ENCODE measurements around the gene RUNX1. TPM values are rescaled to one million over a fixed set of nuclear protein-coding genes. Genes with fewer than 3 reads are reported as not detected.

The RUNX1 gene
- total RNA-seq, 4 donors from 2014 or later = 2.9 to 18.7 (median 7.7) TPM

- TF ChIP-seq CTCF (IDR thresholded peaks at IDR 0.05) = no peak
- no peak for TF ChIP-seq POLR2A (IDR thresholded peaks at IDR 0.05)
- no peaks in the 10 kb centered on the region for H3K4me1 ChIP-seq
- no peaks in the 10 kb centered on the region for H3K36me3 ChIP-seq
- no peak overlapping the region for H3K4me3 ChIP-seq (replicated peaks in 1 of 3)
- no peaks in the 10 kb centered on the region for H3K9me3 ChIP-seq
- H3K27me3 ChIP-seq = no peaks in the 10 kb centered on the region
- DNase-seq = no peak
- no peak overlapping the region for H3K27ac ChIP-seq
- WGBS, 2 donors = 72 to 90% methylated on average over 4 of the region's 4 CpGs
- intact Hi-C loops (cut with DNase I) = no loop called here
Observed at GRCh38 chr21:34928637-34929036, 120.5 kb downstream of the RUNX1 start.

GRCh38 chr21:34927992-34928391, 121.1 kb downstream of the RUNX1 start:
- H3K27me3 ChIP-seq = no peaks in the 10 kb centered on the region
- H3K4me1 ChIP-seq = no peaks in the 10 kb centered on the region
- intact Hi-C loops (cut with DNase I) = no loop called here
- WGBS, 2 donors = 76 to 86% methylated on average over 2 of the region's 2 CpGs
- DNase-seq = no peak
- H3K27ac ChIP-seq = no peak overlapping the region
- no peaks in the 10 kb centered on the region for H3K9me3 ChIP-seq
- no peak overlapping the region for H3K4me3 ChIP-seq (replicated peaks in 1 of 3)
- no peak for TF ChIP-seq CTCF (IDR thresholded peaks at IDR 0.05)
- no peak for TF ChIP-seq POLR2A (IDR thresholded peaks at IDR 0.05)
- no peaks in the 10 kb centered on the region for H3K36me3 ChIP-seq

GRCh38 chr21:34926803-34927467, 122.2 kb downstream of the RUNX1 start:
- no peaks in the 10 kb centered on the region for H3K36me3 ChIP-seq
- DNase-seq = no peak
- no peaks in the 10 kb centered on the region for H3K9me3 ChIP-seq
- H3K27me3 ChIP-seq = no peaks in the 10 kb centered on the region
- H3K4me1 ChIP-seq = no peaks in the 10 kb centered on the region
- no peak overlapping the region for H3K27ac ChIP-seq
- WGBS, 2 donors = 54 to 67% methylated on average over 6 of the region's 6 CpGs
- no peak for TF ChIP-seq POLR2A (IDR thresholded peaks at IDR 0.05)
- TF ChIP-seq CTCF (IDR thresholded peaks at IDR 0.05) = no peak
- H3K4me3 ChIP-seq (replicated peaks in 1 of 3) = no peak overlapping the region
- intact Hi-C loops (cut with DNase I) = no loop called here

- Histone ChIP-seq H3K4me3 (replicated peaks in 1 of 3) (no peak overlapping the region), H3K4me1 (no peaks in the 10 kb centered on the region), H3K9me3 (no peaks in the 10 kb centered on the region), H3K27me3 (no peaks in the 10 kb centered on the region), H3K36me3 (no peaks in the 10 kb centered on the region), H3K27ac (no peak overlapping the region)
- no peak for TF ChIP-seq CTCF (IDR thresholded peaks at IDR 0.05)
- no peak for TF ChIP-seq POLR2A (IDR thresholded peaks at IDR 0.05)
- 83 to 87% methylated on average over 4 of the region's 4 CpGs for WGBS, 2 donors
- DNase-seq = no peak
- intact Hi-C loops (cut with DNase I) = no loop called here
Observed at GRCh38 chr21:34925597-34925996, 123.5 kb downstream of the RUNX1 start.

- Histone ChIP-seq H3K27me3 (no peaks in the 10 kb centered on the region), H3K9me3 (no peaks in the 10 kb centered on the region), H3K4me3 (replicated peaks in 1 of 3) (no peak overlapping the region), H3K27ac (no peak overlapping the region), H3K36me3 (no peaks in the 10 kb centered on the region), H3K4me1 (no peaks in the 10 kb centered on the region)
- TF ChIP-seq CTCF (IDR thresholded peaks at IDR 0.05) (no peak), POLR2A (IDR thresholded peaks at IDR 0.05) (no peak)
- no peak for DNase-seq
- WGBS, 2 donors = 91 to 100% methylated on average over 1 of the region's 1 CpG
- intact Hi-C loops (cut with DNase I) = no loop called here
Observed at GRCh38 chr21:34924771-34925419, 124.2 kb downstream of the RUNX1 start.
